RWPE1 (cell line): ENCODE measurements around the gene VPS11.
"Not testable (repeated sequence)": the region's sequence is repeated elsewhere in the genome, so short reads cannot be mapped to it uniquely, and the experiment has no call there.

Experiments used
- CTCF ChIA-PET: fragments of 350-600 bp; sonication (Branson Sonifier 250); formaldehyde crosslinking; extraction: SDS; loops from one replicate; lab custom pipeline; 2021; lab: Yijun Ruan, JAX
- POLR2A ChIA-PET: fragments of 400-600 bp; formaldehyde crosslinking; extraction: SDS; loops from one replicate; lab custom pipeline; 2020; ENCODE audit warnings: antibody characterized with exemption; ENCODE audit not compliant: low non-redundant PET; lab: Yijun Ruan, JAX
- DNase-seq: peaks from one replicate; pipeline ENCODE4 v3.0.0; 2012; ENCODE audit warnings: low spot score
- H3K27ac ChIP-seq: fragments of 450-650 bp; 2 replicates; pipeline ENCODE4 v1.5.1; 2017
- TF ChIP-seq, protein P1 (sequence below): fragments of 450-650 bp; conservative IDR thresholded peaks from 2 replicates; pipeline ENCODE4 v1.5.1; 2017; ENCODE audit warnings: low read depth, mild to moderate bottlenecking

Gene VPS11

DNA sequence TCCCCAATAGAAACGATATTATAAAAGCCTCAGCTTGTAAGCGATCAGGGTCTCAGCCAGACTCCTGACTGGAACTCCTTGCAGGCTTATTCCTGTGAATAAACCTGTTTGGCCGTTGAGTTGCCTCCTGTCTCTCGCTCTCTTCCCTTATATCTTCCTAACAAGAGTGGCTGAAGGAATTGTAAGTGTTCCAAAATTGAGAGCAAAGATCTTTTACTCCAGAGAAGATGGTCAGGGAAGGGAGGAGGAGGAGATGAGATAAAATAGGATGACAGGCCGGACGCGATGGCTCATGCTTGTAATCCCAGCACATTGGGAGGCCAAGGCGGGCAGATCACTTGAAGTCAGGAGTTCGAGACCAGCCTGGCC lies 35.7 kb upstream of the VPS11 start:
- DNase-seq, result no peak
- TF ChIP-seq, protein P1, sequence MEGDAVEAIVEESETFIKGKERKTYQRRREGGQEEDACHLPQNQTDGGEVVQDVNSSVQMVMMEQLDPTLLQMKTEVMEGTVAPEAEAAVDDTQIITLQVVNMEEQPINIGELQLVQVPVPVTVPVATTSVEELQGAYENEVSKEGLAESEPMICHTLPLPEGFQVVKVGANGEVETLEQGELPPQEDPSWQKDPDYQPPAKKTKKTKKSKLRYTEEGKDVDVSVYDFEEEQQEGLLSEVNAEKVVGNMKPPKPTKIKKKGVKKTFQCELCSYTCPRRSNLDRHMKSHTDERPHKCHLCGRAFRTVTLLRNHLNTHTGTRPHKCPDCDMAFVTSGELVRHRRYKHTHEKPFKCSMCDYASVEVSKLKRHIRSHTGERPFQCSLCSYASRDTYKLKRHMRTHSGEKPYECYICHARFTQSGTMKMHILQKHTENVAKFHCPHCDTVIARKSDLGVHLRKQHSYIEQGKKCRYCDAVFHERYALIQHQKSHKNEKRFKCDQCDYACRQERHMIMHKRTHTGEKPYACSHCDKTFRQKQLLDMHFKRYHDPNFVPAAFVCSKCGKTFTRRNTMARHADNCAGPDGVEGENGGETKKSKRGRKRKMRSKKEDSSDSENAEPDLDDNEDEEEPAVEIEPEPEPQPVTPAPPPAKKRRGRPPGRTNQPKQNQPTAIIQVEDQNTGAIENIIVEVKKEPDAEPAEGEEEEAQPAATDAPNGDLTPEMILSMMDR, result no peak
- ChIA-PET CTCF (interaction anchor here (0.6 kb wide), 1 partner anchor 12 kb away, joined by 3 read pairs; no protein-coding TSS in a partner anchor), POLR2A (no interaction called here)
- H3K27ac ChIP-seq, result no peak overlapping the region

DNA sequence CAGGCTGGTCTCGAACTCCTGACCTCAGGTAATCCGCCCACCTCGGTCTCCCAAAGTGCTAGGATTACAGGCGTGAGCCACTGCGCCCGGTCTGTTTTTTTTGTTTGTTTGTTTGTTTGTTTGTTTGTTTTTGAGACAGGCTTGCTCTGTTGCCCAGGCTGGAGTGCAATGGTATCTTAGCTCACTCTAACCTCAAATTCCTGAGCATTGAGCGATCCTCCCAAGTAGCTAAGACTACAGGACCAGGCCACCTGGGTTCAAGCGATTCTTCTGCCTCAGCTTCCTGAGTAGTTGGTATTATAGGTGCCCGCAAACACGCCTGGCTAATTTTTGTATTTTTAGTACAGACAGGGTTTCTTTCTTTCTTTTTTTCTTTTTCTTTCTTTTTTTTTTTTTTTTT lies 34.2 kb upstream of the VPS11 start:
- DNase-seq, POLR2A ChIA-PET, H3K27ac ChIP-seq, CTCF ChIA-PET: not testable (repeated sequence)

DNA sequence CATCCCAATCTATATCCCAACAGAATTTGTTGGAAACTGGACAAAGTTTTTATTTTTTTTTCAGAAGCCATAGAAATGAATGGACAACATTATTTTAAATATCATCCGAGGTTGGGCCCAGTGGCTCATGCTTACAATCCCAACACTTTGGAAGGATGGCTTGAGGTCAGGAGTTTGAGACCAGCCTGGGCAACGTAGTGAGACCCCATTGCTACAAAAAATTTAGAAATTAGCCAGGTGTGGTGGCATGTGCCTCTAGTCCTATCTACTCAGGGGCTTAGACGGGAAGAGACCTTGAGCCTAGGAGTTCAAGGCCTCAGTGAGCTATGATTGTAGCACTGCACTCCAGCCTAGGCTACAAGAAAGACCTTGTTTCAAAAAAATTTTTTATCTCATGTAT lies 32.8 kb upstream of the VPS11 start:
- no peak for DNase-seq
- ChIA-PET CTCF (no interaction called here), POLR2A (no interaction called here)
- TF ChIP-seq, protein P1, result no peak
- no peak overlapping the region for H3K27ac ChIP-seq

DNA sequence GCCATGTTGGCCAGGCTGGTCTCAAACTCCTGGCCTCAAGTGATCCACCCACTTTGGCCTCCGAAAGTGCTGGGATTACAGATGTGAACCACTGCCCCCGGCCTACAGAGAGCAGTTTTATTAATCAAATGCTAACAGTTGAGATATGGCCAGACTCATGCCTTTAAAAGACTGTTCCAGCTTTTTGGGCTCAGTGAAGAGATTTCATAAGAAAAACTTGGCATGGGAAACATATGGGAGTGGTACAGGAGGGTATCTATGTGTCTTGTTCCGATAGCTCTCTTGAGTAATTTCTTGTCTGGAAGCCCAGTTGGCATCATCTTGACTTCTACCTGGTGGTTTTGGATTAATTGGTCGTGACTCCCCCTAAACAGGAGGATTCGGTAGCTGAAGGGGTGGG lies 28.7 kb upstream of the VPS11 start:
- DNase-seq, result no peak
- TF ChIP-seq, protein P1, result no peak
- POLR2A ChIA-PET, result no interaction called here
- CTCF ChIA-PET, result interaction anchor here (0.6 kb wide), 1 partner anchor 280 kb away, joined by 4 read pairs; no protein-coding TSS in a partner anchor
- H3K27ac ChIP-seq, result no peak overlapping the region

DNA sequence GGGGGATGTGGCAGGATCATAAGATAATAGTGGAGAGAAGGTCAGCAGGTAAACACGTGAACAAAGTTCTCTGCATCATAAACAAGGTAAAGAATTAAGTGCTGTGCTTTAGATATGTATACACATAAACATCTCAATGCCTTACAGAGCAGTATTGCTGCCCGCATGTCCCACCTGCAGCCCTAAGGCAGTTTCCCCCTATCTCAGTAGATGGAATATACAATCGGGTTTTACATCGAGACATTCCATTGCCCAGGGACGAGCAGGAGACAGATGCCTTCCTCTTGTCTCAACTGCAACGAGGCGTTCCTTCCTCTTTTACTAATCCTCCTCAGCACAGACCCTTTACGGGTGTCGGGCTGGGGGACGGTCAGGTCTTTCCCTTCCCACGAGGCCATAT lies 28.1 kb upstream of the VPS11 start:
- DNase-seq, CTCF ChIA-PET, POLR2A ChIA-PET, H3K27ac ChIP-seq: not testable (repeated sequence)

DNA sequence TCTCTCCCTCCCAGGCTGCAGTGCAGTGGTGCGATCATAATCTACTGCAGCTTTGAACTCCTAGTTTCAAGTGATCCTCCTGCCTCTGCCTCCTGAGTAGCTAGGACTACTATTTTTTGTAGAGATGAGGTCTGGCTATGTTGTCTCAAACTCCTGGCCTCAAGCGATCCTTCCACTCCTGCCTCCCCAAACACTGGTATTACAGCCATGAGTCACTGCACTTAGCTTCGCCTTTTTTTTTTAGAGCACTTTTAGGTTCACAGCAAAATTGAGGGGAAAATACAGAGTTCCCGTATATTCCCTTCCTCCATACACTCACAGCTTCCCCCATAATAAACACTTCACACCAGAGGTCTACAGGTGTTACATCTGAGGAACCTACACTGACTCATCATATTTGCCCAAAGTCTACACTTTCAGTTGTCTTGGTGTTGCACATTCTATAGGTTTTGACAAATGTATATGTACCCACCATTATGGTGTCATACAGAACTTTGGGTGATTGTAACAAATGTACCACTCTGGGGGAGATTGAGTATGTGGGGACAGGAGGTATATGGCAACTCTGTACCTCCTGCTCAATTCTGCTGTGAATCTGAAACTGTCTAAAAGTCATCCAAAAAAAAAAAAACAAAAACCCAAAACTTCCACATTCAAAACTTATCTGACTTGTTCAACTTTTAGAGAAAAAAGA lies 25.6 kb upstream of the VPS11 start:
- DNase-seq, result no peak
- TF ChIP-seq, protein P1, result no peak
- ChIA-PET CTCF (interaction anchor here (0.5 to 0.6 kb wide), 2 partner anchors 77 to 143 kb away, joined by 3 read pairs; partner anchors contain the start of gene NHERF4), POLR2A (no interaction called here)
- H3K27ac ChIP-seq, result no peak overlapping the region

DNA sequence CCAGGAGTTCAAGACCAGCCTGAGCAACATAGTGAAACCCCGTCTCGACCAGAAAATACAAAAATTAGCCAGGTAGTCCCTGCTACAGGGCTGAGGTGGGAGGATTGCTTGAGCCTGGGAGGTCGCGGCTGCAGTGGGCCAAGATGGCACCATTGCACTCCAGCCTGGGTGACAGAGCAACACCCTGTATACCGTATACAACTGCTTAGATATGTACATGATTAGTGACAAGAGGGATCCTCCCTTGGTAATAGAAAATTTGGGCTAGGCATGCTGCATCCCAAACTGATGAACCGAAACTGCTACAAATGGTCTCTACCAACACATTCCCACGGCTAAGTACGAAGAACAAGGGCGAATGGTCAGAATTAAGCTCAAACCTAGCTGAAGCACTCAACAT lies 24.7 kb upstream of the VPS11 start:
- H3K27ac ChIP-seq, result 0 out of 2 replicates have a peak overlapping the region, but pooled peaks have one; percentile 10
- ChIA-PET POLR2A (no interaction called here), CTCF (interaction anchor here (0.6 kb wide), 2 partner anchors 142 to 624 kb away, joined by 3 to 5 read pairs; partner anchors contain the start of gene NHERF4)
- no peak for DNase-seq
- TF ChIP-seq, protein P1, result no peak
